Nephron (organoid): ENCODE measurements around the gene OLFM3.

Source experiments
- H3K27ac Mint-ChIP-seq, 3 experiments: 2 replicates each; pipeline ENCODE4 v1.8.0; 2020; ENCODE audit warnings: mixed read lengths in 3 of 3, mild to moderate bottlenecking in 2 of 3, moderate library complexity in 1 of 3
- H3K27me3 Mint-ChIP-seq: 2 replicates; pipeline ENCODE4 v1.8.0; 2021; ENCODE audit warnings: low read depth, mild to moderate bottlenecking, moderate library complexity, mixed read lengths
- H3K36me3 Mint-ChIP-seq: 2 replicates; pipeline ENCODE4 v1.8.0; 2020; ENCODE audit warnings: low read depth, mixed read lengths
- H3K4me1 Mint-ChIP-seq: 2 replicates; pipeline ENCODE4 v1.8.0; 2020; ENCODE audit warnings: mixed read lengths
- H3K4me3 Mint-ChIP-seq, 3 experiments: 2 replicates each; pipeline ENCODE4 v1.8.0; 2020; ENCODE audit warnings: mild to moderate bottlenecking in 3 of 3, mixed read lengths in 3 of 3, moderate library complexity in 2 of 3
- H3K9me3 Mint-ChIP-seq: 2 replicates; pipeline ENCODE4 v1.8.0; 2020; ENCODE audit warnings: mixed read lengths
- CTCF ChIP-seq, 3 experiments: fragments of 200-600 bp; sonication (generic); IDR thresholded peaks; one replicate each; pipeline ENCODE4 v1.5.0; 2021; ENCODE audit warnings: antibody characterized with exemption in 3 of 3; ENCODE audit not compliant: unreplicated experiment in 3 of 3

Gene OLFM3

GRCh38 chr1:101995984-101996745 is 561 bp downstream of the OLFM3 start:
- TF ChIP-seq CTCF (IDR thresholded peaks at IDR 0.05; ENCODE audit: unreplicated experiment in 3 of 3), result no peak
- Mint-ChIP-seq H3K4me3 (peak overlapping the region; percentile 82 to 89 (median 83)), H3K4me1 (peaks cover 5% of the 10 kb centered on the region), H3K9me3 (no peaks in the 10 kb centered on the region), H3K27me3 (peaks cover 23% of the 10 kb centered on the region), H3K27ac (no peak overlapping the region), H3K36me3 (no peaks in the 10 kb centered on the region)

GRCh38 chr1:101993710-101994109 is 3.0 kb downstream of the OLFM3 start:
- H3K4me3 Mint-ChIP-seq, result no peak overlapping the region
- peaks cover 5% of the 10 kb centered on the region for H3K4me1 Mint-ChIP-seq
- no peaks in the 10 kb centered on the region for H3K9me3 Mint-ChIP-seq
- TF ChIP-seq CTCF (IDR thresholded peaks at IDR 0.05; ENCODE audit: unreplicated experiment in 3 of 3), result no peak
- no peaks in the 10 kb centered on the region for H3K36me3 Mint-ChIP-seq
- H3K27me3 Mint-ChIP-seq, result peaks cover 23% of the 10 kb centered on the region
- H3K27ac Mint-ChIP-seq, result peak overlapping the region in 1 of 3 experiments; percentile 24

- TF ChIP-seq CTCF (IDR thresholded peaks at IDR 0.05; ENCODE audit: unreplicated experiment in 3 of 3), result no peak
- Mint-ChIP-seq H3K4me3 (no peak overlapping the region), H3K9me3 (no peaks in the 10 kb centered on the region), H3K4me1 (peaks cover 5% of the 10 kb centered on the region), H3K36me3 (no peaks in the 10 kb centered on the region), H3K27me3 (peaks cover 23% of the 10 kb centered on the region), H3K27ac (peak overlapping the region in 1 of 3 experiments; percentile 86)
These were observed 3.7 kb downstream of the OLFM3 start for GRCh38 chr1:101992821-101993575.

- H3K36me3 Mint-ChIP-seq, result no peaks in the 10 kb centered on the region
- peak overlapping the region; percentile 8 to 19 (median 9) for H3K4me3 Mint-ChIP-seq
- H3K27me3 Mint-ChIP-seq, result no peaks in the 10 kb centered on the region
- no peak for TF ChIP-seq CTCF (IDR thresholded peaks at IDR 0.05; ENCODE audit: unreplicated experiment in 3 of 3)
- H3K27ac Mint-ChIP-seq, result peak overlapping the region; percentile 25 to 85 (median 80)
- peaks cover 9% of the 10 kb centered on the region for H3K4me1 Mint-ChIP-seq
- H3K9me3 Mint-ChIP-seq, result no peaks in the 10 kb centered on the region
These were observed 15.8 kb downstream of the OLFM3 start for GRCh38 chr1:101980974-101981373.

- Mint-ChIP-seq H3K9me3 (no peaks in the 10 kb centered on the region), H3K4me1 (peaks cover 9% of the 10 kb centered on the region), H3K27me3 (no peaks in the 10 kb centered on the region), H3K4me3 (no peak overlapping the region), H3K36me3 (no peaks in the 10 kb centered on the region), H3K27ac (no peak overlapping the region)
- no peak for TF ChIP-seq CTCF (IDR thresholded peaks at IDR 0.05; ENCODE audit: unreplicated experiment in 3 of 3)
These were observed 19.5 kb downstream of the OLFM3 start for GRCh38 chr1:101977266-101977665.
